NCI-H524 (cell line): Measurements from ENCODE around the gene PTN.

ENCODE experiments used
- DNase-seq, 2 experiments: peaks; one replicate each; lab custom pipeline; 2025; lab: John Stamatoyannopoulos, UW

Gene PTN, protein sequence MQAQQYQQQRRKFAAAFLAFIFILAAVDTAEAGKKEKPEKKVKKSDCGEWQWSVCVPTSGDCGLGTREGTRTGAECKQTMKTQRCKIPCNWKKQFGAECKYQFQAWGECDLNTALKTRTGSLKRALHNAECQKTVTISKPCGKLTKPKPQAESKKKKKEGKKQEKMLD

GRCh38 chr7:137343281-137343841, at the start of gene PTN:
TSS of gene PTN (minus strand) at chr7:137343733. CDS start at chr7:137254973, 88,760 bp downstream.
- peak; percentile 68 to 71 for DNase-seq

- peak in 1 of 2 experiments; percentile 16 for DNase-seq
These were observed 46.5 kb upstream of the PTN start for GRCh38 chr7:137390076-137390475.

DNA sequence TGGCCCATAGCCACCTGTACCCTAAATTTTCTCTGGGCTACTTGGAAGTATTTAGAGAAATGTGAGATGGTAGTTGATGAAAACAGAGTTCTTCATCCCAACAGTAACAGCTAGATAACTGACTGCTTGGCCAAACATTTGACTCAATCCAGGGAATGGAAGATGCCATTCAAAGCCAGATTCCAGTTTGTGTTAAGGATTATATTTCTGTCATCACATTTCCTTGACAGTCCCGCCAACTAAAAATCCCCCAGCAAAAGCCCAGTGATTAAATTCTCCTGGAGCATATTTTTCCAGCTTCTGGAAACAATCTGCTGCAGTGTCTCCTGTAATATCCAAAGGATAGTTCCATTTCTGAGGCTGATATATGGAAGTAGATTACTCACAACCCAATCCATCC, 45.4 kb upstream of the PTN start:
- no peak for DNase-seq

- no peak for DNase-seq
These were observed 43.4 kb upstream of the PTN start for GRCh38 chr7:137386966-137387365.

DNA sequence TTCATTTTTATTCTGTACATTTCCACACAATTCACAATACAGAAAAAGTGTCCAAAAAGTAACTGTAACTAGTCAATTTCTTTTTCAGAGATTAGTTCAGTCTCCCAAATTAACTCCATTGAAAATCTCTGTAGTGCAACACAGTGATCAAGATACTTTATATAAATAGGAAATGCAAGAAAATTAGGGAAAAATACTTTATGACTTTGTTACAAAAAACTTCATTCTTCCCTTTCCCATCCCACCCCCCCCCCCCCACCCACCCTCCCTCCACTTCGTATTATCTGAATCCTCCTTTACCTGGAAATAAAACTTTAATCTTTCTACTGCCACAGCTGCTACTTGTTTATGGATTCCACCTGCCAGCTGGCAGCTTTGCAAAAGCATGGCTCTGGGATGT, 37.5 kb upstream of the PTN start:
- DNase-seq, result peak in 1 of 2 experiments; percentile 63

DNA sequence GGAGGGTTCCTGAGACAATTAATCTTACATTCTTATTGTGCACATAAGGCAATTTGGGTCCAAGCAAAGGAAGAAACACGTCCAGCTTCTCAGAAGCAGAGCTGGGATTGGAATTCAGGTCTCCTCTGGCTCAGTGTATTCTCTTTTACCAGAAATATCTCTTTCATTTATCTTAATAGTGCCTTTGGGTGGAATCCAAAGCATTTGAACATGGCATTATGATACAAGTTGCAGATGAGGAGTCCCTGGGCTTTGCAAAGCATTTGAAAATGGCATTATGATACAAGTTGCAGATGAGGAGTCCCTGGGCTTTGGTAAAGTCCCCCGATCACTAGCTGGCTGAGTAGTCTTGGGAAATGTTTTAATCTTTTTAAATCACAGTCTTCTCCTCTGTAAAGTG, 30.0 kb upstream of the PTN start:
- DNase-seq, result no peak

- no peak for DNase-seq
These were observed 28.1 kb upstream of the PTN start for GRCh38 chr7:137371616-137372015.

GRCh38 chr7:137366995-137367394, 23.5 kb upstream of the PTN start:
- no peak for DNase-seq

GRCh38 chr7:137363683-137364082, 20.1 kb upstream of the PTN start:
- DNase-seq, result no peak

GRCh38 chr7:137360087-137360679, 16.6 kb upstream of the PTN start:
- no peak for DNase-seq

GRCh38 chr7:137354961-137355360, 11.4 kb upstream of the PTN start:
- DNase-seq, result no peak

- no peak for DNase-seq
These were observed 10.9 kb upstream of the PTN start for GRCh38 chr7:137354396-137354795.

DNA sequence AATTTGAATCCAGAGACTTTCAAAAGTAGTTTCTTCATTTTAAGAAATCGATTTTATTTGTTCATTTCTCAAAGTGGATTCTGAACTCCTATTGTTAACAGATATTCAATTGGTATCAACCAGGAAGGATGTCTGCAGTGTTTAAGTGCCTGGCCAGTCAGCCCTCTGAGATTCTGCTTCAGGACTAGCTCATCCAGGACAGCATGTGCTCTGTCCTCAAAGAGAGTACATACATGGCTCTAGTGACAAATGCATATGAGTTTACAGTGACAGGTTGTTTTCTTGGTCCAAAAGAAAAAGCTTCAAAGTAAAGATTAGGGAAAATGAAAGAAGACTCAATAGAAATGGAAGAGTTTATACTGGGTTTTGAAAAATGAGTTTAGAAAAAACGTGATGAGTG, 8.4 kb upstream of the PTN start:
- no peak for DNase-seq

- DNase-seq, result no peak
These were observed 2.4 kb upstream of the PTN start for GRCh38 chr7:137345799-137346449.

DNA sequence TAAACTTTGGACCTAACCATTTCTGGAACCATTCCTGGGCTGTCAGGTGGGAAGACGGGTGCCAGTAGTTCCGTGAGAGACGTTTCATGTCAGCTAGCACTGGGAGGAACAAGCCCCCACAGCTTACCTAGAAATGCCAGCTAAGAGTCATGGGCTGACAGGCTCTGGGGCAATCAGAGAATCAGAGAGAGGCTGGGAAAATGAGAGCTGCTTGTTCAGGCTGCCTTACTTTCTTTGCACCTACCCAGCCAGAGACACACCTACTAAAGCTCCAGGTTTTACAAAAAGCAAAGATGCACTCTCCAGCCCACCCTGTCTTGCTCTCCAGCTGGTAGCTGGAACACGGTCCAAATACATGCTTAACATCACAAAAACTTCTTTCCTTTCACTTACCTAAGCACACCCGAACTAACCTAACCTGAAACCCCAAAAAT, 688 bp downstream of the PTN start:
- DNase-seq, result no peak

DNA sequence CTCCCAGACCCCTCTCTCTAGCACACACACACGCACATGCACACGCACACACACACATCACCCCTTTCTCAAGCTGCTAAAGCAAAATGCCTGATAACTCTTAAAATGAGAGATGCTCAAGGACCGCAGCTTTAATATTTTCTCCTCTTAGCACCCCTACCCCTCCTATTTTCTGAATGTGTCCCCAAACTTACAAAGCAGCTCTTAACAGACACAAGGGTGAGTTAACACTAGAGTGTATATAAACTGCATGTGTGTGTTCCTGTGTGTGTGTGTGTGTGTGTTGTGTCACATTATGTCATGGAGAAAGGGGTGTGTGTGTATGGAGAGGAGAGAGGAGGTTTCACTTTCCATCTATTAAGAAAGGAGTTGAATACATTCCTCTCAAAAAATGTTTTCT, 1.3 kb downstream of the PTN start:
- DNase-seq, result no peak

DNA sequence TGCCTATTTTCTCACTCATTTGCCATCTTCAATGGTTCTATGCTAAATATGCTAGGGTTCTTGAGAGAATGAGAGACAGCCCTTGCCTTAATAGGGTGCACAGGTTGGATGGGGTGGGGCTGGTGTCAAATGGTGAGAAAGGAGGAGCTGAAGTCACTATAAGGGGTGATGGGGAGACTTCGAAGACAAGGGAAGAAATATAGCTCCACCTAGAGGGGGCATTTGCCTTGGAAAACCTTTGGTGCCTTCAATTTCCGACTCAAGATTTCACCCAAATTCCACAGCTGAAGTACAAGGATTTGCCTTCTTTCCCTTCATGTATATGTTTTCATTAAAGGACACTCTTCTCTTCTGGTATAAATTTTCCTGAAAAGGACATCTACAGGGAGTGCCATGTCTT, 5.6 kb downstream of the PTN start:
- DNase-seq, result no peak

- DNase-seq, result no peak
These were observed 7.7 kb downstream of the PTN start for GRCh38 chr7:137335814-137336213.

GRCh38 chr7:137331378-137331777, 12.2 kb downstream of the PTN start:
- no peak for DNase-seq

GRCh38 chr7:137329411-137329810, 14.1 kb downstream of the PTN start:
- DNase-seq, result no peak

DNA sequence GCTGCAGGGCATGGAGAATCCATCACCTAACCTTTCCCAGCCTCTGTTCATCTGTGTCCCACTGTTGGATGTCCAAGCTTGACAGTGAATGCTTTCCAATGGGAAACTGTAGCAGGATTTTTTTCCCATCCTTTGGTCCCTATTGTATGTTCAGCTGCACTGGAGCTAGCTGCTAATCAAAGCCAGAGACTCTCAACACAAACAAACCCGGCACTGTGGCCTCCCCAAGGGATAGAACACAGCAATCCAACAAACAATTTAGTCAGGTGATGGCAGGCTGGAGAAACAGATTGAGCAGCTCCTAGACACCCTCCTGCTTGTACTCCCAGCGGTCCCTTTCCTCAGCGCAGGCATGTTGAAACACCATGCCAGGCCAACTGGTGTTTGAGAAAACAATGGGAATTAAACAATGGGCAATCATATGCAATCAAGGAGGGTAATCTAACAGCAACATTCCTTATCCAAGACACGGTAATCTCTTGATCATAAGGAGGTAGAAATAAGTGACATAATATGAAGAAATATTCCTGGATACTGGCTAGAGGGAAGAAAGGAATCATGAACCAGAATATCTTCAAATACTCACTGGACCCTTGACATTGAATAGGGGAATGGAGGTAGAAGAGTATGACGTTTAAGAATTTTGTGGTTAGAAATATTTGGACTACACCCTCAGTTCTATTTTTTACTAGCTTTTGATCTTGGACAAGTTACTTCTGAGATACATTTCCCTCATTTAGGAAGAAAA, 15.0 kb downstream of the PTN start:
- DNase-seq, result no peak

GRCh38 chr7:137325927-137326326, 17.6 kb downstream of the PTN start:
- no peak for DNase-seq
